Measurements from ENCODE around the gene FYN.
A peak's percentile ranks its signal among the peaks of the same experiment; 100 is the strongest.
"Not testable (repeated sequence)": the region's sequence is repeated elsewhere in the genome, so short reads cannot be mapped to it uniquely, and the experiment has no call there.

FYN gene

DNA sequence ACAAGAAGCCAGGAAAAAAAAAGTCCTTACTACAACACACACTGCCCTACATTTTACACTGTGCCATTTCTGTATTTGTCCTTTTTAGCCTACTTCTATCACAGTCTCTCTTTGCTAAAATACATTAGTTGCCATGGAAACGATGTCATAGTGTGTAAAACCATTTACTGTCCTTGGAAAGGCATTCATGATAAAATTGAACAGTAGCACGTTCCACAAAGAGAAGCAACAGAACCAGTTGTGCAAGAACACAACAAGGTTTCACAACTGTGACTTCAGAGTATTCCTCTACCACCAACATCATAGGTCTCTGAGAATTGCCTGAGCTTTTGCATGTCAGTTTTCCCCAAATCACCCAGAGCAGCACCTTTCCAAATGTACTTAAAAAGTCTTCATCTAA is 20.5 kb downstream of the FYN start:
- no peak for DNase-seq (ENCODE audit: low spot score)

DNA sequence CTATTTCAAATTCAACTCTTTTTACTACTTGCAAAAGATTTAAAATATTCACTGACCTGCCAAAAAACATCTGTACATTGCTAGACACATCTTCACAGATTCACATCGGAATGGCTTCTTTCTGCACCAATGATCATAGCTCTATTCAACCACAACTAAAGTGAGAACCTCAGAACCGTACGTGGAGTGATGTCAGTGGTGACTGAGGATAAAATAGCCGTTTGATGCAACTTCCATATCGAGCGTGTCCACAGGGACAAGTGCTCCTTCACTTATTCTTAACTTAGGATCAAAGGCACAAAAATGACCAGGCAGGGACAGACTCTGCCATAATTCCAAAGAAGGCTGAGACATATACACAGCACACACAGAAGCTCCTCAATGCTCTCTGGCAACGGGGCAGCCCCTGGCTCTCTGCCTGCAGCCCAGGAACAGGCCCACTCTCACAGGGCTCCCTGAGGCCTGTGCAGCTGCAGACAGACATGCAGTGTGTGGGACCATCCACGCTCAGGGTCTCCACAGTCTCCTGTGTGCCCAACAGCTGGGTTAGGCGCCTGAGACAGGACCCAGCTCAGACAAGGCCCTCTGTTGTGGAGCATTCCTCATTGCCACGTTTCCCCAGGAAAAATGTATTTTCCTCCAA is 22.8 kb downstream of the FYN start:
- no peak for DNase-seq (ENCODE audit: low spot score)

DNA sequence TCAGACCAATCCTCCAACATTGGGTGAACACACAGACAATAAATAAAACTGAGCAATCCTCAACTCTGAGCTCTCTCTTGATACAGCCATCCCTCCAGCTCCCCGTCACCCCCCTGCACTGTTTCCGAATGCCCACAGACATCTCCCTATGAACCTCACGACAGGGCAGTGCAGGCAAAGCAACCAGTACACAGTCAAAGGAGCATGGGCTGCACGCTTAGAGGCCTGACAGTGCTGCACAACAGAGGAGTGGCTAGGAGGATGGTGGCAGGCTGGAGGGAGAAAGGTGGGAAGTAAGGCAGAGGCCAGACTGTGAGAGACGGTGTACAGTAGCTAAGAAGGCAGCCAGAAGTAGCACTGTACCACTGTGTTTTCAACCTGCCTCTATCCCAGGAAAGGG is 24.0 kb downstream of the FYN start:
- DNase-seq (ENCODE audit: low spot score), result no peak

DNA sequence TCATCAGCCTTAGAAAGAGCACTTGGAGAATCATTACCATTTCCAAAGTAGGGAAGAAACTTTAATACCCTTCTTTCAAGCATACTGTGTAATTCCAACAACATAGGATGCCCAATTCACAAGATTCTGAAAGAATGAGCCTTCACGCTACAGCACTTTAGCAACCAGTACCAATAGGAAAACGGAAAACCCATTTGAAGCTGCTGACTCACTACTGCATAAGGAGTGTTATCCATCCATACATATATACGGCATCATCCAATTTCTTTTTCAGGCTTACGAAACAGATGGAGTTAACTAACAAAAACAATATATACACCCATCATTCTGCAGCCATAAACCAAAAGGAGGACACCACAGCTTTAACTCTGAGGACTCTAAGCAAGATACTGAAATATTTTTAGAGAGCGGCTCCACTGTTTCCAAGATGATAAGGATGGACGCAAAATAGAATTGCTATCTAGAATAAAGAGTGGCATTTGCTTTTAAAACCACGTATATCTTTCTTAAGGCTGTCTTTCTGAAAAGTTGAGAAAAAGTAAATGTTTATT is 24.9 kb downstream of the FYN start:
- DNase-seq (ENCODE audit: low spot score), result no peak

DNA sequence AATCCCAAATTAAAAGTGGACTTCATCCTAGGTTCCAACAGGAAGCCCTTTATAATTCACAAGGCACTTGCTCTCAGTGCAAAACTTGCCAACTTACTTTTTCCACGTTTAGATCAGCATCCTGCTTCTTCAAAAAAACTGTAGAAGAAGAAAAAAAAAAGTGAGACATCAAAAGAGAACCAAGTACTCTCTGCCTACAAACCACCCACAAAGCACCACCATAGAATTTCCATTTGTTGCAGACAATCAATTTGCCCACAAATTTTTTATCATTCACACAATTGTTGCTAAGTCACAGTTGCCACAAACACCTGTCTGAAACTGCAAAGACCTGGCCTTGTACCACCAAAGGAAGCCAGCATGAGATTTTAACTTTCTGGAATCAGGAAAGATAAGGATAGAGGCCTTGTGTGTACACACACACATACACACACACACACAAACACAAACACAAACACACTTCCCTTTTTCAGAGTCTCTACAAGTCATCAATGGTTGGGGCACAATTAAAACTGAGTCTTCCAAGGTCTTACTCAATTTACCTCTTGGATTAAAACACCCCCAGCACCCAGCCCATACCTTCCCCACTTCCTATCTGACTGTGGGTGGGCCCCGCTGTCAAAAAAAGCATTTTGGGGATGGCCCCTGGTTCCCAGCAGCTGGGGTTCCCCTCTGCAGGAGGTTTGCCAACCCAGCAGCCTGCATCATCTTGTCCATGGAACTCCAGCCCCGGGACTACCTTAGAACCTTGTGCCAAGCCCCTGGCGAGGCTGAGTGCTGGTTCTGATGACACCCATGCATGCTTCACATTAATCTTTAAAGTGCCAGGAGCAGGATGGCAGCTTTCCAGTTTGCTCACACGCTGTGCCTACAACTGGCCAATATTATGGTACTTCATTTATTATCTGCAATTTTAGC is 26.5 kb downstream of the FYN start:
- no peak for DNase-seq (ENCODE audit: low spot score)

GRCh38 chr6:111846066-111846465 is 27.2 kb downstream of the FYN start:
- no peak for DNase-seq (ENCODE audit: low spot score)

DNA sequence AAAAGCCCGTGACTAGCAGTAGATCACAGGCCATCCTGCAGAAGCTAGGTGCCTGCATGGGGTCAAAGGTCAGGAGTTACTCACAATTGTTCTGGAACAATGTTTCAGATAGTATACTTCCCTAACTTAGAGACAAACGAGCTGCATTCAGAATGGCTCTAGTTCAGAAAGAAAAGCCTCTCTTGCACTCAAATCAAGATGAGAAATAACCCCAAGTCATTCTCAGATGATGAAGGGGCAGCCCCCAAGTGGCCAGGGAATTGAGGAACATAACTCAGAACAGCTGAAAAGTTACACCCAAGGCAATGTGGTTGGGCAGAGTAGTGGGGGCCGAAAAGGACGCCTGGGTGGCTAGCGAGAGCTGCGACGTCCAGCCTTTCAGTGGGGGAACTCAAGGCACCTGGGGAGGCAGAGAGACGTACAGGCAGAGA is 27.8 kb downstream of the FYN start:
- DNase-seq (ENCODE audit: low spot score), result no peak

GRCh38 chr6:111844921-111845320 is 28.3 kb downstream of the FYN start:
- no peak for DNase-seq (ENCODE audit: low spot score)

DNA sequence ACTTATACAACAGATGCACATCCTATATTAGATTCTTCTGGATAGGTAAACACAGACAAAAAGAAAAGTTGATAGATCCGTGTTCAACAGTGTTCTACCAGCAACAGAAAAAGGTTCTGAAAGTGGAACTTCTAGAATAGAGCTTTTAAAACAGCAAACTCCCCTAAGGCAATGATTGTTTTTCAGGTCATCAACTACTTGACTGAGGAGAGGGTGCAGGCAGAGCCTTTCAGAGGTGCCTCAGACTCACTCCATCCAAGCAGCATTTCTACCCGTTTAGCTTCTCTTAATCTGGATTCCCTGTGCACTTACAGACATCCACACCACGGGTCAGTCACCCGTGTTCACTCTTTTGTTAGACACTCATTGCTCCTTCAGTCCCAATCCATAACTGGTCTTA is 28.9 kb downstream of the FYN start:
- no peak for DNase-seq (ENCODE audit: low spot score)

- no peak for DNase-seq (ENCODE audit: low spot score)
Measured at GRCh38 chr6:111843347-111844147, 29.7 kb downstream of the FYN start.

DNA sequence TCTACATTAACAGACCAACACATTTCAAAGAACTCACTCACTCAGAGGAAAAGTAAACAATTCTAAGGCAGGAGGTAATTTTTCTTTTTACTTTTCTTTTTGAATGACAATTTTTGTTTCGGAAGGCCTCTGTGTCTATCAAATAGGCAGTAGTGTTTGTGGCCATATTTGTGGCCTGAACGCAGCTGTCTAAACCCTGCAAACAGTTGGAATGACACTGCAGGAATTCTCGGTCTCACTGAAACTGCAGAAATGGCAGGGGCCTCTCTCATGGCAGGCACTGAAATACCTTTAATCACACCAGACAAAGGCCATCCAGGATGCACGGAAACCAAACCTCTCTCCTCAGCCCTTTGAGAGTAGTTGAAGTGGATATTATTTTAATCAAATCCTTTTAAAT is 30.4 kb downstream of the FYN start:
- DNase-seq (ENCODE audit: low spot score), result no peak

DNA sequence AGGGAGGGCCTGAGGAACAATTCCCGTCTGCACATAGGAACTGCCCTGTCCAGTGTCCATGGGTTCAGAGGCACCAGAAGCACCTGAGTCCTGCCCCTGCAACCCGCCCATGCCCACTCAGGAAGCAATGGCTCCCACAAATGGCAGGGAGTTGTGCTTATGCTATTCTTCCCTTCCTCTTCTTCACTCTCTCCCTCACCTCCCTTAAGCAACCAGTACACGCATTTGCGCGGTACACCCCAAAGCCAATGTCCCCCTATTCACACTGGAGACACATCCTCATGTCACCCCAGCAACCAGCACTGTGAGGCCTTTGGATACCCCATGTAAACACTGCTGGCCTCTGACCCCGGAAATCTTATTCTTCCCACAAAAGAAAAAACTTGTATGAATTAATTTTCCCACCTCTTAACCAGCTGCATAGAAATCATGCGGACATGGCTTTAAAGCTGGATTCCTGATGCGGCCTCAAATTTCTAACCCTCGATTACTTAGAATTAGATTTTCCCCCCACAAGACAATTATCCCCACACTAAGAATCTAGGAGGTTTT is 30.9 kb downstream of the FYN start:
- DNase-seq (ENCODE audit: low spot score), result no peak

GRCh38 chr6:111841822-111842221 is 31.4 kb downstream of the FYN start:
- DNase-seq (ENCODE audit: low spot score), result no peak

DNA sequence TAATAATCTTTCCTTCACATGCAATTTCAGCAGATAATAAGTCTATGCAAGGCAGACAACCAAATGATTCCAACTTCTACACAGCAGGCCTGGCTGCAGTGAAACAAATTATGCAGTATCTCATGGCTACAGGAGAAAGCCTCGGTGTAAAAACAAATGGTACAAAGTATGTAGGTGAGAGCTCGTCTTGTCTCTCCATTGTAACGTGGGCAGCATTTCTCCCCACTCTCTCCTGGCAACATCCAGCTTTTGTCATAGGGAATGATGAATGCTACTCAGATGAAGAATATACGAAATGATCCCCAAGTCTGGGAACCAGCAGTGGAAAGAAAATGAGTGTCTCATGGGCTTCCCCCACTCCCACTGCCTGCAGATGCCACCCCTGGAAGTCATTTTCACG is 32.4 kb downstream of the FYN start:
- DNase-seq (ENCODE audit: low spot score), result no peak

DNA sequence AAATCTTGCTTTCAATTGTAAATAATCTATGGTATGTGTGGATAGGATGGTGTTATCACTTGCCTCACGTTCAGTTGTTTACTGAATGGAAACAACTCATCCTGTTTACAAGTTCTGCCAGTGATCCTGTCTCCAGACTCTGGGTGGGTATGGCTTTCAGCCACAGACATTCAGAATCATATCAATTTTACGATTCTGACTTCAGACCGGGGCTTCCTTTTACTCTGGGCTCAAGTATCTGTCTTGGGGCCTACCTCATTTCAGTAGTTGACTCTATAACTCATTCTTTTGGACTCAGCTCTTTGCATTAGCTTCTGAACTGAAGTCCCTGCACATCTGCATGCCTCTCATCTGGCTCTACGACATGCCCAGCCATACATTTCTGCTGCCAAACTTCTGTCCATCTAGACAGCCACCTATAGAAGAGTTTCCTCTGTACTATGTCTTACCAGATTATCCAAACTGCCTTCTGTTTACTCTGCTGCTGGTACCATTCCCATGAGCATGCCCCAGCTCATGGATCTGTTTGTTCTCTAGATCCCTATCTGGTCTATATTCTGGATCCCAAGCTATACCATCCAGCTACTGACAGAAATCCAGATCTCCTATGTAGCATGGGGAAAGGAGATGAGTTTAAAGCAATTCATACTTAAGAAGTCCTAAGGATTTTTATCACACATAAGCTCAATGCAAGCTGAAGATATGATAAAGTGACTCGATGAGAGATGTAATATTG is 34.3 kb downstream of the FYN start:
- peak; percentile 78 for DNase-seq (ENCODE audit: low spot score)

GRCh38 chr6:111837641-111838500 is 35.4 kb downstream of the FYN start:
- DNase-seq (ENCODE audit: low spot score), result no peak

DNA sequence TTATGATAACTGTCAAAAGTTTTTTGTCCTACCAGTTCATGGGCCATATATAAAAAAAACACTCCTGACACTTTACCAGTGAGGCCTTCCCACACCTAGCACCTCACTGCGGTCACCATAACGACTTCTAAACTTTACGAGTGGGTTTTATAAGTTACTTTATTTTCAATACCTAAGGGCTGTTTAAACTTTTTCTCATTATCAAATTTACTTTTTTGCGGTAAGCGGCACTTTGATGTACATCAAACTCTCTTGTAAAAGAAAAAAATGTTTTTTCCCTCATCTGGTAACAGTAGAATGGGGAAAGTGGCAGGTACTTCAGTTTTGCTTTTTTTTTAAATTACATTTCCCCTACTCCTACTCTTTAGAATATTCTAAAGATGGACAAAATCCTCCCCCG is 36.2 kb downstream of the FYN start:
- DNase-seq (ENCODE audit: low spot score), result no peak

GRCh38 chr6:111835807-111836206 is 37.4 kb downstream of the FYN start:
- no peak for DNase-seq (ENCODE audit: low spot score)

GRCh38 chr6:111835398-111835797 is 37.9 kb downstream of the FYN start:
- not testable (repeated sequence) for DNase-seq (ENCODE audit: low spot score)

GRCh38 chr6:111834356-111834755 is 38.9 kb downstream of the FYN start:
- no peak for DNase-seq (ENCODE audit: low spot score)

Measured in SK-N-DZ (cell line).